ENCODE measurements around the gene HSPA9. TPM values are rescaled to one million over a fixed set of nuclear protein-coding genes. Genes with fewer than 3 reads are reported as not detected.

Gene HSPA9
- total RNA-seq, 1 donor from 2014 or later = 695 TPM

- no peak for TF ChIP-seq CTCF (IDR thresholded peaks at IDR 0.05; ENCODE audit: insufficient read depth, low read length, poor library complexity, severe bottlenecking)
- Histone ChIP-seq H3K27me3 (ENCODE audit: control insufficient read depth, insufficient read depth, low read length) (no peaks in the 10 kb centered on the region), H3K4me3 (ENCODE audit: low read depth, low read length) (no peak overlapping the region), H3K36me3 (ENCODE audit: control insufficient read depth, insufficient read depth, low read length) (peaks cover 5% of the 10 kb centered on the region)
- DNase-seq (ENCODE audit: low read depth) = no peak
Measured at GRCh38 chr5:138570871-138571270, 4.3 kb downstream of the HSPA9 start.

DNA sequence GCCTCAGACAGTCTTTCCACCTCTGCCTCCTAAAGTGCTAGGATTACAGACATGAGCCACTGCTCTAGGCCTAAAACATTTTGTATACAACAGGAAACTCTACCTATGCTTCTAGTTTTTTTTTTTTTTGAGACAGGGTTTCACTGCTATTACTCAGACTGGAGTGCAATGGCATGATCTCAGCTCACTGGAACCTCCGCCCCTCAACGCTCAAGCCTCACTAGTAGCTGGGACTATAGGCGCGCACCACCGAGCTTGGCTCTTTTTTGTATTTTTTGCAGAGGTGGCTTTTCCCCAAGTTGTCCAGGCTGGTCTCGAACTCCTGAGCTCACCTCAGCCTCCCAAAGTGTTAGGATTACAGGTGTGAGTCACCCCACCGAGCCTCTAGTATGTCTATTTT lies 5.4 kb downstream of the HSPA9 start:
- TF ChIP-seq CTCF (IDR thresholded peaks at IDR 0.05; ENCODE audit: insufficient read depth, low read length, poor library complexity, severe bottlenecking) = no peak
- H3K27me3 ChIP-seq (ENCODE audit: control insufficient read depth, insufficient read depth, low read length) = no peaks in the 10 kb centered on the region
- DNase-seq (ENCODE audit: low read depth) = no peak
- H3K4me3 ChIP-seq (ENCODE audit: low read depth, low read length) = no peak overlapping the region
- peaks cover 5% of the 10 kb centered on the region for H3K36me3 ChIP-seq (ENCODE audit: control insufficient read depth, insufficient read depth, low read length)

- Histone ChIP-seq H3K27me3 (ENCODE audit: control insufficient read depth, insufficient read depth, low read length) (no peaks in the 10 kb centered on the region), H3K36me3 (ENCODE audit: control insufficient read depth, insufficient read depth, low read length) (peaks cover 4% of the 10 kb centered on the region), H3K4me3 (ENCODE audit: low read depth, low read length) (no peak overlapping the region)
- no peak for TF ChIP-seq CTCF (IDR thresholded peaks at IDR 0.05; ENCODE audit: insufficient read depth, low read length, poor library complexity, severe bottlenecking)
- peak; percentile 35 for DNase-seq (ENCODE audit: low read depth)
Measured at GRCh38 chr5:138568061-138568824, 7.0 kb downstream of the HSPA9 start.

DNA sequence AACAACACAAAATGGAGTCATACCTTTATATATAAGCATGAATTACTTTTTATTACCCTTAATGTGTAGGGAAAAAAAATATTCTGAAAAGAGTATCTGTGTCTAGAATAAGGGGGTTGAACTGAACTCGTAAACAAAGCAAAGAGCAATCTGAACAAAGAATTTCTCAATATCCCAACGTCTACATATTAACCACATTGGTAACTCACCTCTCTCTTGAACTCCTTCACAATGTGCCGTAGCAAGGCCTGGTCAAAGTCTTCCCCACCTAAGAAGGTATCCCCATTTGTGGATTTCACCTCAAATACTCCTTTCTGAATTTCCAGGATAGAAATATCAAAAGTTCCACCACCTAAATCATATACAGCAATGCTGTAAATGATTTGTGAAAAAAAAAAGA lies 8.4 kb downstream of the HSPA9 start:
- H3K4me3 ChIP-seq (ENCODE audit: low read depth, low read length) = no peak overlapping the region

GRCh38 chr5:138565100-138565821 lies 9.9 kb downstream of the HSPA9 start:
- no peak for DNase-seq (ENCODE audit: low read depth)
- H3K27me3 ChIP-seq (ENCODE audit: control insufficient read depth, insufficient read depth, low read length) = no peaks in the 10 kb centered on the region
- peaks cover 5% of the 10 kb centered on the region for H3K36me3 ChIP-seq (ENCODE audit: control insufficient read depth, insufficient read depth, low read length)
- H3K4me3 ChIP-seq (ENCODE audit: low read depth, low read length) = no peak overlapping the region
- no peak for TF ChIP-seq CTCF (IDR thresholded peaks at IDR 0.05; ENCODE audit: insufficient read depth, low read length, poor library complexity, severe bottlenecking)

More for the DNA sequence above, 8.4 kb downstream of the HSPA9 start:
- TF ChIP-seq CTCF (IDR thresholded peaks at IDR 0.05; ENCODE audit: insufficient read depth, low read length, poor library complexity, severe bottlenecking) = no peak
- no peaks in the 10 kb centered on the region for H3K27me3 ChIP-seq (ENCODE audit: control insufficient read depth, insufficient read depth, low read length)
- DNase-seq (ENCODE audit: low read depth) = no peak
- peaks cover 3% of the 10 kb centered on the region for H3K36me3 ChIP-seq (ENCODE audit: control insufficient read depth, insufficient read depth, low read length)
